Measurements from ENCODE around the gene UNC5C.

GRCh38 chr4:95212692-95213091, 336.1 kb downstream of the UNC5C start:
- TF ChIP-seq CTCF (IDR thresholded peaks at IDR 0.05 in 2 of 3, conservative IDR thresholded peaks at IDR 0.05 in 1 of 3; ENCODE audit: control insufficient read depth in 2 of 3, extremely low read depth in 1 of 3, insufficient read depth in 1 of 3, low read depth in 3 of 3, low read length in 3 of 3) (no peak), ATF2 (IDR thresholded peaks at IDR 0.05; ENCODE audit: low read length) (no peak), RAD21 (IDR thresholded peaks at IDR 0.05; ENCODE audit: insufficient read depth, low read depth, low read length) (no peak), USF2 (IDR thresholded peaks at IDR 0.05; ENCODE audit: borderline replicate concordance, low read depth, low read length) (no peak), MXI1 (IDR thresholded peaks at IDR 0.05; ENCODE audit: low read depth, low read length) (no peak), EZH2 (IDR thresholded peaks at IDR 0.05; ENCODE audit: borderline replicate concordance, control insufficient read depth, low read depth, low read length) (no peak), JUND (IDR thresholded peaks at IDR 0.05; ENCODE audit: low read depth, low read length) (no peak)

Data from GM12878 (cell line).